Activated CD8-positive, alpha-beta T cell treated with anti-CD3 and anti-CD28 coated beads, Interleukin-2, amount 10 ng/mL, durations not matched to agents 7 days and 5 days (primary cell): Measurements from ENCODE around the gene PIK3CB. TPM values are rescaled to one million over a fixed set of nuclear protein-coding genes. Genes with fewer than 3 reads are reported as not detected.

ENCODE experiments used
- ATAC-seq: fragments of 150-1000 bp; cut with Tn5 transposase; one replicate; pipeline ENCODE4 v1.10.0; 2021; ENCODE audit warnings: moderate library complexity
- CTCF ChIA-PET: fragments of 350-600 bp; sonication (Branson Sonifier 250); formaldehyde crosslinking; loops from one replicate; lab custom pipeline; 2021; ENCODE audit warnings: antibody characterized with exemption; lab: Charles Lee
- POLR2A ChIA-PET: fragments of 350-600 bp; sonication (Branson Sonifier 250); formaldehyde crosslinking; loops from one replicate; lab custom pipeline; 2021; ENCODE audit warnings: antibody characterized with exemption; lab: Charles Lee
- DNase-seq: peaks from one replicate; pipeline ENCODE4 v3.0.0-alpha.2; 2020
- H3K27ac Mint-ChIP-seq: one replicate; pipeline ENCODE4 v1.8.0; 2021; ENCODE audit warnings: mild to moderate bottlenecking, mixed read lengths
- H3K27me3 Mint-ChIP-seq: one replicate; pipeline ENCODE4 v1.8.0; 2021; ENCODE audit warnings: low read depth, mixed read lengths
- H3K36me3 Mint-ChIP-seq: one replicate; pipeline ENCODE4 v1.8.0; 2021; ENCODE audit warnings: low read depth, mixed read lengths
- H3K4me1 Mint-ChIP-seq: one replicate; pipeline ENCODE4 v1.8.0; 2021; ENCODE audit warnings: low read depth, mixed read lengths
- H3K4me3 Mint-ChIP-seq: one replicate; pipeline ENCODE4 v1.8.0; 2021; ENCODE audit warnings: mild to moderate bottlenecking, mixed read lengths
- H3K9me3 Mint-ChIP-seq: one replicate; pipeline ENCODE4 v1.8.0; 2022; ENCODE audit warnings: mixed read lengths; ENCODE audit not compliant: insufficient read depth
- total RNA-seq, 2 experiments: library from RNA; stranded (reverse); gene quantifications; one replicate each; pipeline ENCODE4 v1.2.3, GENCODE V29; 2021

The PIK3CB gene
- total RNA-seq, 2 experiments from 2014 or later: 3.6 to 4.1 TPM

DNA sequence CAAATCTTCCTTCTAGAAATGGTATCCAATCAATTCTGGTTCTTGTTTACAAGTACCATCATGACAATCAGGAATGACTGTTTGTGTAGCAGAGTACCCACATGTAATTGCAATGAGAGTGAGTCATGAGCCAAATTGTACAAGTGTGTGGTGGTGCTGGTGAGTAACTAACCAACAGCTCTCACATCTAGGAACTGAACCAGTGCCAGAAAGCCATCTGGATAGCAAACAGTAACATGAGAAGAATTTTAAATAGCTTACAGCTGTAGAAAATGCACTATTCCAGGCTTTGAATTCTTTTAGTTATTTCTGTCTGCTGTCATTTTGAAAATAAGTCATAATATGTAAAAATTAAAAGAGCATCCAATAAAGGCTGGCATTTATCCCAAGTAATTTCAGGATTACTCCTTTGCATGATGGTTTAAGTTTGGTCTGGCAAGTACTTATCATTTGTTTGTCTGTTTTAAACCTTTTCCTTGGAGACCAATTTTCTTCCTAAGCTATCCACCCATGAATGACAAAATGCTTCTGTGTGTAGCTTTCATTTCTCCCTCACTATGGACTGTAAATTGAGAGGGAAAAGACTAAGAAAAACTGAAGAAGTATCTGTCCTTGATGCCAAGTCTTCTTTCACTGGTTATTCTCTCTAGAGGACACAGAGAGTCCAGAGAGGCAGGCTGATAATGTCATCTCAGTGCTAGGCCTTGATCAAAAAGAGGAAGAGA, 60.0 kb downstream of the PIK3CB start:
- no peak for DNase-seq
- ChIA-PET POLR2A (no interaction called here), CTCF (interaction anchor here (1.0 kb wide), 1 partner anchor 141 kb away, joined by 4 read pairs; no protein-coding TSS in a partner anchor)
- ATAC-seq: no peak
- H3K27me3 Mint-ChIP-seq: no peaks in the 10 kb centered on the region
- peaks cover 3% of the 10 kb centered on the region for H3K9me3 Mint-ChIP-seq
- H3K4me3 Mint-ChIP-seq: no peak overlapping the region
- H3K4me1 Mint-ChIP-seq: peaks cover 22% of the 10 kb centered on the region
- H3K36me3 Mint-ChIP-seq: peaks cover 3% of the 10 kb centered on the region
- no peak overlapping the region for H3K27ac Mint-ChIP-seq

DNA sequence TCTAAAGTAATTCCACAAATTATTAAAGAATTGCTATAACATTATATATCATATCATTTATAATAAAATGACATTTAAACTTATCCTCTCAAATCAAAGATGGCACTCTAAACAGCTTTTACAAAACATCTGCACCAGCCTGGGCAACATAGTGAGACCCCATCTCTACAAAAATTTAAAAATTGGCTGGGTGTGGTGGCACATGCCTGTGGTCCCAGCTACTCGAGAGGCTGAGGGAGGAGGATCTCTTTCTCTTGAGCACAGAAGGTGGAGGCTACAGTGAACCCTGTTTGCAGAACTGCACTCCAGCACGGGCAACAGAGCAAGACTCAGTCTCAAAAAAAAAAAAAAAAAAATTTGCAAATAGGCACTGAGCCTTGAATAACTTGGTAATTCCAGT, 63.1 kb downstream of the PIK3CB start:
- ChIA-PET CTCF (no interaction called here), POLR2A (no interaction called here)
- peaks cover 18% of the 10 kb centered on the region for H3K4me1 Mint-ChIP-seq
- DNase-seq: no peak
- no peak overlapping the region for H3K4me3 Mint-ChIP-seq
- no peak overlapping the region for H3K27ac Mint-ChIP-seq
- no peaks in the 10 kb centered on the region for H3K27me3 Mint-ChIP-seq
- peaks cover 5% of the 10 kb centered on the region for H3K36me3 Mint-ChIP-seq
- no peak for ATAC-seq
- H3K9me3 Mint-ChIP-seq: peaks cover 3% of the 10 kb centered on the region

DNA sequence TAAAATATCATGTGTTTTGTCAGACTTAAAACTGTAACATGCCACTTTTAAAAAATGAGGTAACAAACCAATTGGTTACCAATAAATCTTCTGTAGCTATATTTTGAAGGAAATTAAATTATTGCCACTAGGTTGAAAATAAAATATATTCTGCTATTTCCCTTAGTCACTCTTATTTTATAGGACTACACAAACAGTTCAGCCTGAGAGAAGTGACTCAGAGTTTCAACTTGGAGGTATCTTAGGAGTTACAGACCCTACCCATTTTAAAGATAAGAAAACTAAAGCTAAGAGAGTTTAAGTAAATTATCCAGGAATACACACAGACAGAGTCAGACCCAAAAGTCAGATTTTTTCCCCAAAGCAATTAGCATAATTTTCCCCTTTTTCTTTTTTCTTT, 65.1 kb downstream of the PIK3CB start:
- Mint-ChIP-seq H3K27me3 (no peaks in the 10 kb centered on the region), H3K4me1 (peaks cover 12% of the 10 kb centered on the region), H3K27ac (no peak overlapping the region), H3K9me3 (peaks cover 3% of the 10 kb centered on the region), H3K4me3 (no peak overlapping the region), H3K36me3 (peaks cover 5% of the 10 kb centered on the region)
- ATAC-seq: no peak
- CTCF ChIA-PET: interaction anchor here (0.9 to 1.9 kb wide), 2 partner anchors 11 to 146 kb away, joined by 3 to 8 read pairs; no protein-coding TSS in a partner anchor
- POLR2A ChIA-PET: no interaction called here
- no peak for DNase-seq

DNA sequence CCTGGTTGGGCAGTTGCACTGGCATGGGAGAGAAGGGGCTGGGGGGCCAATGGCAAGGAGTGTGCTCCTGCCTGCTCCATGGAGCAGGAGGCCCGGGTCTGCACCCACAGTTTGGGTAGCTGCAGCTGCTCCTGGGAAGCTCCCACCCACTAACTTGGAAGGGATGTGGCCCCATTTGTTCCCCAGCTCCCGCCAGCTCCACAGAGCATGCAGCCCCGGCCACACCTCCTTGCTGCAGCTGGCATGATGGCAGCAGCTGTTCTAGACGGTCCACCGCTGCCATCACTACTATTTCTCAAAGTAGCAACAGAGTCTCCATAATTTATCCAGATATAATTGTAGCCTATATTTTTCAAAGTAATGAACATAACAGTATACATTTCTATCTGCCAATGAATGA, 65.8 kb downstream of the PIK3CB start:
- POLR2A ChIA-PET: interaction anchor here (0.6 kb wide), 1 partner anchor 12 kb away, joined by 3 read pairs; no protein-coding TSS in a partner anchor
- DNase-seq (no peak), ATAC-seq (no peak)
- CTCF ChIA-PET: interaction anchor here (0.9 to 1.9 kb wide), 2 partner anchors 12 to 147 kb away, joined by 3 to 8 read pairs; no protein-coding TSS in a partner anchor
- H3K27me3 Mint-ChIP-seq: no peaks in the 10 kb centered on the region
- H3K4me3 Mint-ChIP-seq: no peak overlapping the region
- peaks cover 3% of the 10 kb centered on the region for H3K9me3 Mint-ChIP-seq
- peaks cover 6% of the 10 kb centered on the region for H3K4me1 Mint-ChIP-seq
- no peak overlapping the region for H3K27ac Mint-ChIP-seq
- H3K36me3 Mint-ChIP-seq: peaks cover 5% of the 10 kb centered on the region

DNA sequence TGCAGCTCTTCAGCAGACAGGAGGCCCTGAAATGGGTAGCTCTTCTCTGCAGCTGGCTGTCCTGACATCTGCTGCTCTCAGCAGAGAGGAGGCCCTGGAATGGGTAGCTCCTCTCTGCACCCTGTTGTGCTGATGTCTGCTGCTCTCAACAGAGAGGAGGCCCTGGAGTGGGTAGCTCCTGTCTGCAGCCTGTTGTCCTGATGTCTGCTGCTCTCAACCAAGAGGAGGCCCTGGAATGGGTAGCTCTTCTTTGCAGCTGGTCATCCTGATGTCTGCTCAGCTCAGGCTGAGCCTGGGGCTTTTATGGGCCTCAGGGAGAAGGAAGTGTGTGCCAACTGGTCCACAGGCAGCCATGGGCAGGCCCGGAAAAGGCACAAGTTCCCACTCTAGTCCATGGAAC, 66.6 kb downstream of the PIK3CB start:
- no peaks in the 10 kb centered on the region for H3K27me3 Mint-ChIP-seq
- no peak overlapping the region for H3K27ac Mint-ChIP-seq
- ATAC-seq (no peak), DNase-seq (no peak)
- ChIA-PET CTCF (interaction anchor here (0.9 kb wide), 1 partner anchor 12 kb away, joined by 3 read pairs; no protein-coding TSS in a partner anchor), POLR2A (no interaction called here)
- H3K9me3 Mint-ChIP-seq: peaks cover 3% of the 10 kb centered on the region
- H3K4me1 Mint-ChIP-seq: peaks cover 6% of the 10 kb centered on the region
- peaks cover 5% of the 10 kb centered on the region for H3K36me3 Mint-ChIP-seq
- H3K4me3 Mint-ChIP-seq: no peak overlapping the region

DNA sequence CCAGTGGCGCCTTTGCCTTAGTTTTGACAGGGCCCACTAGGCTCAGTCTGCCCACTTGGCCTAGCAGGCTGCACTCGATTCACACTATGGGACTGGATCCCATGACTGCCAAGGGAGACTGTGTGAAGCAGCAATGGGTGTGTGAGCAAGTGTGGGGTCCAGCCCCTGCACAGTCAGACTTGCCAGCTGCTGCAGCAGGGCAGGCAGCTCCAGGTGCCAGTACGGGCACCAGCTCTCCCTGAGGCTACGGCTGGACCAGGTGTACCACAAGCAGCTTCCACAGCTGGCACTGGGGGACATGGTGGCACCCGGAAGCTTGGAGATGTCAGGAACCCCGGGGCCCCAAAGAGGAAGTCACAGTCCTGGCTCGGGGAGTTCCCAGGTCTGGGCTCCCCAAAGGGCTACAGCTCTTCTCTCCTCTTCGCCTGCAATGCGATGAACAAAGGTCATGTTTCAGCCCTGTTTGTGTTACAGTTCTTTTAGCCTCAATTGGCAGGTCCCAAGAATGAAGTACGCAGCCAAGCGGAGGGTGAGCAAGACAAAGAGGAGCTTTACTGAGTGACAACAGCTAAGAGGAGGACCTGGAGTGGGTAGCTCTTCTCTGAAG, 67.1 kb downstream of the PIK3CB start:
- Mint-ChIP-seq H3K27me3 (no peaks in the 10 kb centered on the region), H3K27ac (no peak overlapping the region), H3K9me3 (peaks cover 3% of the 10 kb centered on the region), H3K36me3 (peaks cover 5% of the 10 kb centered on the region), H3K4me1 (peaks cover 6% of the 10 kb centered on the region), H3K4me3 (no peak overlapping the region)
- ATAC-seq: no peak
- no peak for DNase-seq
- ChIA-PET CTCF (interaction anchor here (0.8 to 0.9 kb wide), 2 partner anchors 13 to 189 kb away, joined by 3 read pairs; no protein-coding TSS in a partner anchor), POLR2A (no interaction called here)

DNA sequence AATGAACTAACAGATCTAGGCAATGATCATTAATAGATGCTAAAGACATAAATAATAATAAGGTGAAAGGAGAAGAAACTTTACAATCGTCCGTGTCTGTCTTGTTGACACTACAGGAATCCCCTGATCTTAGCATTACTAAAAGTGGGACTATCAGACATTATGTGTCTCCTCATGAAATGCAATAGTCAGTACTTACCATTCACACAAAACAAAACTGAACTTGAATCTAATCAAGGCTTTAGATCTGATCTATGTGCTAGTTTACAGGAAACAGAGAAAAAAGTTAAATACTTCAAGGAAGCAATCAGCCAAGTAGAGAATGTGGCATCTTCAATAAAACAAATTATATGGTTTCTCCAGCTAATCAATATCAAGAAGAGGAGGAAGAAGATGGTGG, 73.7 kb downstream of the PIK3CB start:
- peaks cover 4% of the 10 kb centered on the region for H3K4me1 Mint-ChIP-seq
- CTCF ChIA-PET: interaction anchor here (1.0 to 1.5 kb wide), 2 partner anchors 20 to 57 kb away, joined by 3 read pairs; no protein-coding TSS in a partner anchor
- H3K4me3 Mint-ChIP-seq: no peak overlapping the region
- DNase-seq: no peak
- no peaks in the 10 kb centered on the region for H3K27me3 Mint-ChIP-seq
- POLR2A ChIA-PET: interaction anchor here (0.7 kb wide), 1 partner anchor 32 kb away, joined by 5 read pairs; no protein-coding TSS in a partner anchor
- H3K9me3 Mint-ChIP-seq: no peaks in the 10 kb centered on the region
- no peak for ATAC-seq
- H3K36me3 Mint-ChIP-seq: peaks cover 2% of the 10 kb centered on the region
- H3K27ac Mint-ChIP-seq: no peak overlapping the region

DNA sequence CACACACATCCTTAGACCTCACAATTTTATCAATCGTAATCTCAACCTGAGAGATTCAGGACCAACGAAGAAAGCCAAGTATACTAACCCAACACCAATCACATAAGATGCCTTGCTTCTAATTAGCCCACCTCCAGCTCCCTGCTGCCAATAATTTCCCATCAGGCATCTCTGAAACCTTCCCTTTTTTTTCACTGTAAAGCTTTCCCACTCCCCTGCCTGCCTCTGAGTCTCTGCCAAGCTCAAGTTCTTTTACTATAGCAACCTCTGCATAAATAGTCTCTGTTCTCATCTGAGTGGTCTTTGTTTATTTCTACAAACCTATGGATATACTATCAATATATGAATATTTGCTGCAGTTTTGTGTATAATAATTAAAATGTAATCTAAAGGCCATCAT, 86.5 kb downstream of the PIK3CB start:
- H3K27me3 Mint-ChIP-seq: no peaks in the 10 kb centered on the region
- POLR2A ChIA-PET: no interaction called here
- peaks cover 5% of the 10 kb centered on the region for H3K4me1 Mint-ChIP-seq
- H3K9me3 Mint-ChIP-seq: no peaks in the 10 kb centered on the region
- DNase-seq: no peak
- no peaks in the 10 kb centered on the region for H3K36me3 Mint-ChIP-seq
- no peak overlapping the region for H3K27ac Mint-ChIP-seq
- CTCF ChIA-PET: no interaction called here
- H3K4me3 Mint-ChIP-seq: no peak overlapping the region
- ATAC-seq: no peak

DNA sequence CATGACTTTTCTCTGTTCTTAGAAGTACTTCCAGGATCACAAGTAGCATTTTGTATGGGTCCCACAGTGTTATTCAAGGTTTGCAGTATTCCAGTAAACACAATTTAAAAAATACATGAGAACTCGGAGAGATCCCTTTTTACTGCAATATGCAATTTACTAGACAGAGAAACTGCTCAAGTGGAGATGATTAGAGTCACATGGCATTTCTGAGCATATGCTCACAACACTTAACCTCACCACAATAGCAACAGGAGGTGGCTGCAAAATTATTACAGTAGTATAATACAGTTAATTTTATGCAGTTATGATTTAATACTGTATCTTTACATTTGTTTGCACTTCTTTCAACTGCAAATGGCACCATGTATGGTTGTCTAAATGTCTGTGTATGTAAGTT, 87.5 kb downstream of the PIK3CB start:
- H3K4me3 Mint-ChIP-seq: no peak overlapping the region
- H3K27ac Mint-ChIP-seq: no peak overlapping the region
- DNase-seq: no peak
- no peaks in the 10 kb centered on the region for H3K27me3 Mint-ChIP-seq
- no peak for ATAC-seq
- H3K36me3 Mint-ChIP-seq: no peaks in the 10 kb centered on the region
- no peaks in the 10 kb centered on the region for H3K4me1 Mint-ChIP-seq
- ChIA-PET POLR2A (no interaction called here), CTCF (no interaction called here)
- no peaks in the 10 kb centered on the region for H3K9me3 Mint-ChIP-seq

DNA sequence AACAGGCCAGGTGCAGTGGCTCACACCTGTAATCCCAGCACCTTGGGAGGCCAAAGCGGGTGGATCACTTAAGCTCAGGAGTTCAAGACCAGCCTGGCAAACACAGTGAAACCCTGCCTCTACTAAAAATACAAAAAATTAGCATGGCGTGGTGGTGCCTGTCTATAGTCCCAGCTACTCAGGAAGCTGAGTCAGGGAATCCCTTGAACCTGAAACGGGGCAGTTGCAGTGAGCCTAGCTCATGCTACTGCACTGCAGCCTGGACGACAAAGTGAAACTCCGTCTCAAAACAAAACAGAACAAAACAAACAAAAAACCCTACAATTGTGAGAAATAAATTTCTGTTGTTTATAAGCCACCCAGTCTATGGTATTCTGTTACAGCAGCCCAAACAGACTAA, 94.7 kb downstream of the PIK3CB start:
- CTCF ChIA-PET: interaction anchor here (0.8 kb wide), 1 partner anchor 51 kb away, joined by 3 read pairs; no protein-coding TSS in a partner anchor
- H3K27ac Mint-ChIP-seq: no peak overlapping the region

DNA sequence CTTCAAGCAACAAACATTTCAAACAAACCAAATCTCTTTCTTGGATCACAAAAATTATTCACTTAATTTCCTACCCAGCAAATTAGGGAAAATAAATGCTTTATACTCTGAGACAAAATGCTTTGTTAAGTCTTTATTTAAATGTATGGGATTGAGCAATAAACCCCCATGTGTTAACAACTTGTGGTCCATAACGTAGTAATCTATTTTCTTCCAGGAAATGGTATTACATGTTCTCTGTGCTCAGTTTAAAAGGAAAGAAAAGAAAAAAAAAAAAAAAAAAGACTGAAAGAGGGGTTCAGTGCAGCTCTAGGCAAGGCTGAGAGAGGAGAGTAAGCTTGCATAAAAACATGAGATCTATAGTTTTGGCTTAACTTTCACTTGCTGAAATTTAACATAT, 102.3 kb downstream of the PIK3CB start:
- no peaks in the 10 kb centered on the region for H3K9me3 Mint-ChIP-seq
- no peaks in the 10 kb centered on the region for H3K27me3 Mint-ChIP-seq
- H3K4me1 Mint-ChIP-seq: peaks cover 6% of the 10 kb centered on the region
- ChIA-PET CTCF (no interaction called here), POLR2A (no interaction called here)
- no peak overlapping the region for H3K4me3 Mint-ChIP-seq
- DNase-seq (no peak), ATAC-seq (no peak)
- no peak overlapping the region for H3K27ac Mint-ChIP-seq
- H3K36me3 Mint-ChIP-seq: no peaks in the 10 kb centered on the region

More for the DNA sequence above, 94.7 kb downstream of the PIK3CB start:
- POLR2A ChIA-PET: no interaction called here
- Mint-ChIP-seq H3K4me3 (no peak overlapping the region), H3K27me3 (no peaks in the 10 kb centered on the region), H3K9me3 (no peaks in the 10 kb centered on the region), H3K36me3 (peaks cover 2% of the 10 kb centered on the region), H3K4me1 (no peaks in the 10 kb centered on the region)
- ATAC-seq: no peak
- no peak for DNase-seq
